HK-2 (cell line): Measurements from ENCODE around the gene L1CAM.

Source experiments
- DNase-seq: peaks from one replicate; pipeline ENCODE4 v3.0.0-alpha.2; 2018; ENCODE audit not compliant: unreplicated experiment

L1CAM gene

DNA sequence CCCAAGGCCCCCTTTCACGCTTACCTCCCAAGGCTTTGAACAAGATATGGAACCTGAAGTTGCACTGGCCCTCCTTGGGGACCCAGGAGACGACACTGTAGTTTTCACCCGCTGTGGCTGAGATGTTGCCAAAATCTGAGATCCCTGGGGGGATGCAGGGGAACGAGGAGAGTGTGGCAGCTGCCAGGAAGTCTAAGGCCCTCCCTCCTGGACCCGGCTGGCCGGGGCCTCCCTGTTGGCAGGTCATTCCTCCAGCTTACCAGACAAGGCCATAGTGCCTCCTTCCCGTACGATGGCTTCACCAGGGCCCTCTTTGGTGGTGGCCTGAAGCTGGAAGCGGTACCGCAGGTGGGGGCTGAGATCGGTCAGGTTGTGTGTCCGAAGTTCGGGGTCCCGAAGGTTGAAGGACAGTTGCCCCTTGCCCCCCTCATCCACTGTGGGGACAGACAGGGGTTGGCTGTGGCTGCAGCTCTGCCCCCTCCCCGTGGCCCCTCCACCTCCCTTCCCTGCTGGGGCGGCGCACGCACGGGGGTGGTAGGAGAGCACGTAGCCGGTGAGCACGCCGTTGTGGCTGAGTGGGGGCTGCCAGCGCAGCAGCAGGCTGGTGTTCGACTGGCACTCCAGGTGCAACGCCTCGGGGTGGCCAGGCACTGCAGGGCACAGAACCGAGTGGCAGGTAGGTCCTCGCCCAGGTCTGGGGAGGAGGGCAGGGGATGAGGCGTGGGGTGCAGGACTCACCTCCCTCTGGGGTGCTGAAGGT lies 21.2 kb downstream of the L1CAM start:
- DNase-seq = no peak

DNA sequence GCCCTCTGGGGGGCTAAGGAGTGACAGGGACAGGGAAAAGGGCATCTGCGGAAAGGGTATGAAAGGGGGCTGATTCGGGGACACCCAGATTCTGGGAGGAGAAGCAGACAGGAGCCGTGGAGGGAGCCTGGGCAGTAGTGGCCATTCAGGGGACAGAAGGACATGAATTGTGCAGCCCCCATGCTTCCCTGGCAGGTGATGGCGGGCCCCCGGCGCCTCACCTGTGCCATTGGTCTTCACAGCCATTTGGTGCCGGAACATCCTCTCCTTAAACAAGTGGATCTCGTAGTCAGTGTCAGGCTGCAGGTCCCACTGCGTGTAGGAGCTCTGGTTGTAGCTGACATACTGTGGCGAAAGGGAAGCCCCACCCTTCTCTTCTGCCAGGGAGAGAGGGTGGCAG lies 21.9 kb downstream of the L1CAM start:
- DNase-seq = no peak

DNA sequence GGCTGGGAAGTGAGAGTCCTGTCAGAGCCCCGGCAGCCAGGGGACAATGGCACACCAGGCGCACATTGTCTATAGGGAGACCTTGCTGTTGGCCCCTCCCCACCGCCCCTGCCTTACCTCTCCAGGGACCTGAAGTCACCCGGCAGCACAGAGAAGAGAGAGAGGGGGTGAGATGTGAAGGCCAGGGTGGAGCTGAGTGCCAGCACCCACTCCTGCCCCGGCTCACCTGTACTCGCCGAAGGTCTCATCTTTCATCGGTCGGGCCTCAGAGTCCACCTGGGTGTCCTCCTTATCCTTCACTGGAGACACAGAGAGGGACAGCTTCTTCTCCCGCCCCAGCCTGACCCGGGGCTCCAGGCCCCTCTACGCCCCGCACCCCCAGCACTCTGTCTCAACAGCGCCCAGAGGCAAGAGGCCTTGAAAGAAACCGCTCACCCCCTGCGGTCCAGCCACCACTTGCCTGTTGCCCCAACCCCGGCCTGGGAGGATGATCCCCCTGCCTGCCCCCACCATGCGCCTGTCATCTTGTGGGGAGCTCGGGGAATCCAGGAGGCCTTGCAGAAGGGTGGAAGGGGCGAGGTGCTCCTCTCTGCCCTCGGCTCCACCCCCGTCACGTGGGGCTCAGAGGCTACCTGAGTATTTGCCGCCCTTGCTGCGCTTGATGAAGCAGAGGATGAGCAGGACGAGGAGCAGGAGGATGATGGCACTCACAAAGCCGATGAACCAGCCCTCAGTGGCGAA lies 22.6 kb downstream of the L1CAM start:
- no peak for DNase-seq

DNA sequence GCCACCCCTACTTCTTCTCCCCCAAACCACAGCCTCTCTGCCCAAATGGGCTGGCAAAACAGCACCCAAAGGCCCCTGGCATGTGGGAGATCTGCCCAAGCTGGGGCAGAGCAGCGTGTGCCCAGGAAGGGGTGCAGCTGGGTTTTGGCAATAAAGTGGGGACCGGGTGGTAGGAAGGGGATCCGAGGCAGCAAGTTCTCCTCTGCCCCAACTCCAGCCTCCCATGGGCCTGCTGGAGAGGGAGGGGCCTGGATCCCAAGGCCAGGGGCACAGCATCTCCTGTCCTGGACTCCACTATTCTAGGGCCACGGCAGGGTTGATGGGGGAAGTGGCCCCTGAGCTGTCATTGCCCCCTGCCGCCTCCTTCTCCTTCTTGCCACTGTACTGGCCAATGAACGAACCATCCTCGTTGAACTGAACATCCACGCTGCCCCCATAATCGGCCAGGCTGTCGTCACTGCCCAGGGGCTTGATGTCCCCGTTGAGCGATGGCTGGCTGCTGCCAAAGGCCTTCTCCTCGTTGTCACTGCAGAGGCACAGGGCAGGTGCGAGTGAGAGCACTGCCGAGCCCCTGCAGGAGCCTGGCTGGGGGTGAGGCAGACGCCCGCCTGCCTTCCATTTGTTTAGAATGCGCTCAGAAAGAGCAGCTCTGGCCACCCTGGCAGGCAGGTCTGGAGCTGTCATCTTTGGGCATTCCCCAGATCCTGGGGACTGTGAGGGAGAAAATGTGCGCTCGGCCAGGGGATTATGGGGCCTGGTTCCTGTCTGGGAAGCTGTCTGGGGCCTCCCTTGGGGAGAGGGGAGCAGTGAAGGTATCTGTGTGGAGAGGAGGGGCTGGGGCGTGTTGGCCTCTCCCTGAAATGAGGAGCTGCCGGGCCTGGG lies 23.4 kb downstream of the L1CAM start:
- DNase-seq = no peak

DNA sequence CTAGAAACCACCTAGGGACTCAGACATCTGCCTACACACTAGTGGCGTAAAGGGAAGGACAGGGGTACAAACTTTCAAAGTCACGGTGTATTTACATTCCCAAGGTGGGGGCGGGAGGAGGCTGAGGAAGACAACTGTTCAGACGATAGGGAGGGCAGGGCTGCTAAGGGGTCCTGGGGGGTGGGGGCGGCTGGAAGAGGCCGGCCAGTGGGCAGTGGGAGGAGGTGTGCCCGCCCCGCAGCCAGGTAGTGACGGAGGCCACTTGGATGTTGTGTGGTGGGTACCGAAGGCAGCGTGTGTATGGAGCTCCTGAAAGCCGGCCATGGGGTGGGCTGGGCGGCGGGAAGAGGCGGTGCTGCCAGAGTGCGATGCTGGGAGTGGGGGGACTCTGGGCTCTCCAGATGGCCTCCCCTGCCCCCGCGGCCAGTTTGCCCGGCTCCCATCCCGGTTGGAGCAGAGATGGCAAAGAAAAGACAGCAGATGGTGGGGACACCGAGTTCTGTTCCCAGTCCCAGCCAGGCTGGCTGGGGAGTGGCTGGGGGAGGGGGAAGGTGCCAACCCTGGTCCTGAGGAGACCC lies 24.2 kb downstream of the L1CAM start:
- no peak for DNase-seq

DNA sequence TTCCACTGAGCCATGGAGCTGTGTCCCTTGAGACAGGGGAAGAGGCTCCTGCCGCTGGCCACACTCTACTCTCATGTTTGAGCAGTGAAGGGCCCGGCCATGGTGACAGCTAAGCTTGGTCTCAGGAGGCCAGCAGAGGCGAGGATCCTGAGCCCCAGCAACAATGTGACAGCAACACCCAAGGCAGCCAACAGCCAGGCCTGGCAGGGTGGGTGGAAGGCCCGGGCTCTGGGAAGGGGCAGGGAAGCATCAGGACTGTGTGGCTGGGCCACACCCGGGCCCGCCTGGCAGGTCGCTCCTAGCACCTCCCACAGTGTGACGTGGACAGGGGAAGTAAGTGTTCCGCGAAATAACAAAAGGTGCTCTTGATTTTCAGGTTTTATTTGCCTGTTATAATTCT lies 24.8 kb downstream of the L1CAM start:
- DNase-seq = no peak

DNA sequence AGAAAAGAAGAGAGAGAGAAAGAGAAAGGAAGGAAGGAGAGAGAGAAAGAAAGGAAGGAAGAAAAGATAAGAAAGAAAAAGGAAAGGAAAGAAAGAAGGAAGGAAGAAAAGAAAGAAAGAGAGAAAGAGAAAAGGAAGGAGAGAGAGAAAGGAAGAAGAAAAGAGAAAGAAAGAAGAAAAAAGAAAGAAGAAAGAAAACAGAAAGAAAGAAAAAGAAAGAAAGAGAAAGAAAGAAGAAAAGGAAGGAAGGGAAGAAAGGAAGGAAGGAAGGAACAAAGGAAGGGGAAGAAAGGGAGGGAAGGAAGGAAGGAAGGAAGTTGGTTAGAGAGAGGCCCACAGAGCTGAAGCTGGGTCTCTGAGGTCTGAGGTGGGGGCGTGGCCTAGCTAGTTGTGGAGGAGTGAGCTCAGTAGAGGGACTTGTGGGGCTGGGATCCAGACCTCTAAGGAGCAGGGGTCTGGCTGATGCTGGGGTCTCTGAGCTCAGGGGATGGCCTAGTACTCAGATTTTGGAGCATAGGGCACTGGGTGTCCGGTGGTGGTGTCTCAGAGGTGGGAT lies 28.5 kb downstream of the L1CAM start:
- DNase-seq = no peak

DNA sequence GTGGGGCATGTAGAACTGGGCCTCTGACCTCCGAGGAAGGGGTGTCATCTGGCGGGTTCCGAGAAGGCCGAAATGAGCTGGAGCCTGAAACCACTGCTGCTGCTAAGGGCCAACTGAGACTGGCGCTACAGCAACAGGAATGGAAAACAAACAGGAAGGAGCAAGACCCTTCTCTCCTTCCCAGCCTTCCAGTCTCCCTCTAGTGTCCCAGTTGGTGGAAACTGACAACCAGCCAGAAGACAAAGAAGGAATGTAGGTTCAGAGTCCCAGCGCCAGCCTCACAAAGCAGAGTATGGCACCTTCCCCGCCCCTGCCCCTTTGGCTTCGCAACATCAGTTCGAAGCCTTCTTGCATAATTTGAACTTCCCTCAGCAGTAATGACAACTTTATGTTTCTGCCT lies 31.3 kb downstream of the L1CAM start:
- DNase-seq = no peak

DNA sequence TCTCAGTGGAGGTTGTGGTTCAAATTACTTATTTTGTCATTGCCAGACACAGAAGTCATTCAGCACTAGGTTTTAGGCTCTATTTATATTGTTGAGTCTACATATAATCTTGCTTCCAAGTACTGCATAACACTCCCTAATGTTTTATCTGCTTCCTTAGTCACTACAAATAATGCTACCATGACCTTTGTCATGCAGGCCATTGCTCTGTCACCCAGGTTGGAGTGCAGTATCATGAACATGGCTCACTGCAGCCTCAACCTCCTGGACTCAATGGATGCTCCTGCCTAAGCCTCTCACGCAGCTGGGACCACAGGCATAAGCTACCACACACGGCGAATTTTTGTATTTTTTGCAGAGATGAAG lies 32.1 kb downstream of the L1CAM start:
- no peak for DNase-seq

DNA sequence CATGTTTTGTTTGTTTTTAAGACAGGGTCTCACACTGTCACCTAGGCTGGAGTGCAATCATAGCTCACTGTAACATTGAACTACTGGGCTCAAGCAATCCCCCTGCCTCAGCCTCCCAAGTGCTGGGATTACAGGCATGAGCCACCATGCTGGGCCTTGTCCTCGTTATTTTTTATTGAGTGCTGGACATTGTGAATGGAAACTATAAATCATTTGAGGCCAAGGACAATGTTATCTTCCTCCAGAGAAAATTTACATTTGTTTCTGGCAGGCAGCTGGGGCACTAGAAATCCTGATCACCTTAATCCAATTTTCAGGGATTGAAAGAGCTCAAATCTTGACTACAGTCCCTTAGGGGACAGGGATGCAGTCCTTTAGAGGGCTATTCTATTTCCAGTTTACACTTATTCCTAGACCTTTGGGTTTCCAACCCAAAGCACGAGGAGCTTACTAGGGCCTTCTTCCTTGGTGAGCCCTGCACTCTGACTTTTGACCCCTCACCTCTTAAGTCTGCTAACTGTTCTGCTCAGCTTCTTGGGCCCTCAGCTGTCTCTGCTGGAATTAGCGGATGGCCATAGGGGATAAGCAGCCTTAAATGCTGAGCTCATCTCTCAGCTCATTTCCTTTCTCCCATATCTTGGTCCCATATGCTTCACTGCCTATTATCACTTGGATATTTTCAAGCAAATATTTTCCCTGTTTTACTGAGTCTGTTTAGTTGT lies 32.6 kb downstream of the L1CAM start:
- no peak for DNase-seq

DNA sequence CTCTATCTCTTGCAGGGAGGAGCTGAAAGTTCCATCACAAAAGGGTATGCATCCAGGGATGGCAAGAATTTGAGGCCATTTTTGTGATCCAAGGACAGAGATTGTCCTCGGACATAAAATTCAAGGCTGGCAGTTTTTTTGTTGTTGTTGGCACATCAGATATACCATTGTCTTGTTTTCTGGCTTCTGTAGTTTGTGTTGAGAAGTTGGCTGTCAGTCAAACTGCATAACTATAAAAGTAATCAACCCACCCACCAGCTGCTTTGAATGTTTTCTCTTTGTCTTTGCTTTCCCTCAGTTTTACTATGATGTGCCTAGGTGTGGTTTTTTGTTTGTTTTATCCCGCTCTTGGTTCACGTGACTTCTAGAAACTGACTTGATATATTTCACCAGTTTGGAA lies 34.0 kb downstream of the L1CAM start:
- DNase-seq = no peak

DNA sequence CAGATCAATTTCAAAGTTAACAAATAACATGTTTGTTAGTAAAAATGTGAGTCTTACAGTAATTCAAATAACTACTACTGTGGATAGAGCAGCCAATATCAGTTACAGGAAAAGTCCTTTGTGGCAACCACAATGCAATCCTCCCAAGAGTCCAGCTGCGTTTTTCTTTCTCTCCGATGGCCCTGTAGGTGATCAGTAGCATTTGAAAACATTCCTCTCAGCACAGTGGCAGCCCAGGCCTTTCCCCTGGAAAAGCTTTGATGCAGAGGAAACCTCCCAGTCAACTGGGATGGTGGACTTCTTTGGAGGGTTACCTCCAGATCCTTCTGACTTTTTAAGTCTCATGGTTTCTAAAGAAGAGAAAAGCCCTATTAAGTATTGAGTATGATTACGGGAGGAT lies 37.6 kb downstream of the L1CAM start:
- no peak for DNase-seq

DNA sequence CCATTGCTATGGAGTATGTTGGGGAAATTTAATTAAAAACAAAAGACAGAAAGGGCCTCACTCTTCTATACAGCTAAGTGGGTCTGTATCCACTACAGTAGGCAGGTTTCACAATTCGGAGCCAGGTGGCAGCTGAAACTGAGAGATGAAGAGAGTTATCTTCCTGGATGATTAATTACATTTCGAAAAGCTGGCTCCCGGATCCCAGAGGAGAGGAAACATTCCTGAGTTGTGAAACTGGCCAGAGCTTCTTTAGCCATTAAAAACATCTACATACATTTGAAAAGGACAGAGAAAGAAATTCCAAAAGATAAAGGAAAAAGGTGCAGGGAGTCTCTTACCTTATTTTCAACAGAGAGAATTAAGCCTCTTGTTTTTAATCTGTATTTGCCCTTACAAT lies 40.1 kb downstream of the L1CAM start:
- no peak for DNase-seq

DNA sequence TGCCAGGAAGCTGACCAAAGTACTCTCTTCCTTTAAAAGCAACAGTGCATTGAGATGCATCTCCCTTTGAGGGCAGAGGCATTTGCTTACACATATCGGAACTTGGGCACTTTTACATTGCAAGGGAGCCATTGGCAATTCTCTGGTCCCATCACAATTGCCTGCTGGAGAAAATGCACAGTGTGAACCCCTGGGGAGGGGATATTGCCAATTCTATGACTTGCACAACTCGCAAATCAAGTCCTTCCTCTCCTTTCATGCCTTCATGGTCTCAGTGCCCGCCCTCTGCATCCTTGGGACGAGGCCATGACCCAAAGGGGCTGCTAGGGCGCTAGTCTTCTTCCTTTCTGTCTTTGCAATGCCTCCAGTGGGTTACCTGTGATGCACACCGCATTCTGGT lies 40.8 kb downstream of the L1CAM start:
- no peak for DNase-seq

DNA sequence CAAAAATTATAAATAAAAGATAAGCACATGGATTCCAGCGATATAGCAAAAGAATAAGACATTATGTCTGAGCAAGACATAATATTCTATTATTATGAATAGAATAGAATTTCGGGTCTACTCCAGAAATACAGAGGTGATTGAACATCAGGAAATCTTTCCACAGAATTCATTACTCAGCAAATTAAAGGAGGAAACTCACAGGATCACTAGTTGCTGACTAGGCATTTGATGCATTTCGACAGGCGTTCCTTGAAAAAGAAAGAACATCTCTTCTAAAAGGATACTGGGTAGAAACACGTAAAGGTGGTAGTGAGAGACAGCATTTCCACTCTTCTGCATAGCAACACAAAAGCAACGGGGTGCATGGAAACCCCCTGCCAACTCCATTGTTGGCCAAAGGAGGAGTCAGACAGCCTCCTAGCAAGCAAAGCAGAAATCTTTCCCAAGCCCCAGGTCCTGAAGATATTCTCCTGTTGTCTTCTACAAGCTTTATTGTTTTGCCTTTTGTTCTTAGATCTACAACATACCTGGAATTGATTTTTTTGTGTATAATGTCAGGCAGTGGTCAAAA lies 41.4 kb downstream of the L1CAM start:
- DNase-seq = no peak

DNA sequence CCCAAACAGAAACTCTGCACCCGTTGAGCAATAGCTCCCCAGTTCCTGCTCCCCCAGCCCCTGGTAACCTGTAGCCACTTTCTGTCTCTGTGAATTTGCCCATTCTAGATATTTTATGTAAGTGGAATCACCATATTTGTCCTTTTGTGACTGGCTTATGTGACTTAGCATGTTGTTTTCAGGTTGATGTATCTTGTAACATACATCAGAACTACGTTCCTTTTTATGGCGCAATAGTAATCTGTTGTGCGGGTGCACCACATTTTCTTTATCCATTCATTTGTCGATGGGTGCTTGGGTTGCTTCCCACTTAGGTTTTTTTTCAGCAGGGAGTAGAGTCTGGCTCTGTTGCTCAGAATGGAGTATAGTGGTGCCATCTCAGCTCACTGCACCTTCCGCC lies 49.1 kb downstream of the L1CAM start:
- no peak for DNase-seq

DNA sequence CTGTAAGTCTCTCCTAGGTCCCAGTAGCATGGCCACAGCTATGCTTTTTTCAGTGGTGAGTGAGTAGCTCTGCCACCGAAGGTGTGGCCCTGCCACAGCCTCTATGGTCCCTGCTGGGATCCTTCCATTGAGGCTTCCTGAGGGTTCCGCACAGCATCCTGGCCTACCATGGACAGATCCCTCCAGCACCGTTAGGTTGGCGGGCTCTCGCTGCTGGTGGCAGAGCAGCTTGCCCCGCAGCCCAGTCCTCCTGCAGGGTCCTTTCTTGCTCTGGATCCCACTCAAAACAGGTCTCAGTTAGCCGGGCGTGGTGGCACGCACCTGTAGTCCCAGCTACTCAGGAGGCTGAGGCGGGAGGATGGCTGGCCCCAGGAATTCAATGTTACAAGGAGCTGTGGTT lies 53.2 kb downstream of the L1CAM start:
- no peak for DNase-seq

DNA sequence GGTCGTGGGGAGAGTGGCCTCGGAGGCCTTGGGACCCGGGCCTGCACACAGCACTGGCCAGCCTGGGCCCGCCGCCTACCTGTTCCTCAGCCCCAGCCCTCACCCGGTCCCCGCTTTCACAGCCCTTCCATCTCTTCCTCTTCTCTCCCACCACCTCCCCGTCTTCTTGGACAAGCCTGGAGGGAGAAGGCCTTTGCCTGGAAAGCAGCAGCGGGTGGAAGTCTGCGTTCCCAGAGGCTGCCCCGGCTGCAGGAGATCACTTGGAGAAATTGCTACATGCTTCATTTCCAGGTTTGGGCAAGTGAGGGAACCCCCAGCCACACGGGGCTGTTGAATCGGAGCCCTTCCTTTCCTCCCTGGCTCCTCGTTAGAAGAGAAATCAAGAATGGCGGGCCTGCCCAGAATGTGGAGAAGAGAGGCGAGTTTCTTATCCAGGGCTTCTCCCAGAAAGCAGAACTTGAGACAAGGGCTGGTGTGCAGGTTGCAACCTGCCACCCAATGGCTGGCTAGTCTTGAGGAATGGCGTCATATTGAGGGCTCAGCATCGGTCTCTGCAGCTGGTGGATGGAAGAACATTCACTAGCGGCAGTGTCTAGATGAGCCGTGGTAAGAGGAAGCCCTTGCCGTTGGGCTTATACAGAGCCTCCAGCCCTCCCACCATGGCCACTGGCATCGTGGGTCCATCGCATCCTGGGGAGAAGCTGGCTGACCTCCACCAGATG lies 54.4 kb downstream of the L1CAM start:
- DNase-seq = no peak

DNA sequence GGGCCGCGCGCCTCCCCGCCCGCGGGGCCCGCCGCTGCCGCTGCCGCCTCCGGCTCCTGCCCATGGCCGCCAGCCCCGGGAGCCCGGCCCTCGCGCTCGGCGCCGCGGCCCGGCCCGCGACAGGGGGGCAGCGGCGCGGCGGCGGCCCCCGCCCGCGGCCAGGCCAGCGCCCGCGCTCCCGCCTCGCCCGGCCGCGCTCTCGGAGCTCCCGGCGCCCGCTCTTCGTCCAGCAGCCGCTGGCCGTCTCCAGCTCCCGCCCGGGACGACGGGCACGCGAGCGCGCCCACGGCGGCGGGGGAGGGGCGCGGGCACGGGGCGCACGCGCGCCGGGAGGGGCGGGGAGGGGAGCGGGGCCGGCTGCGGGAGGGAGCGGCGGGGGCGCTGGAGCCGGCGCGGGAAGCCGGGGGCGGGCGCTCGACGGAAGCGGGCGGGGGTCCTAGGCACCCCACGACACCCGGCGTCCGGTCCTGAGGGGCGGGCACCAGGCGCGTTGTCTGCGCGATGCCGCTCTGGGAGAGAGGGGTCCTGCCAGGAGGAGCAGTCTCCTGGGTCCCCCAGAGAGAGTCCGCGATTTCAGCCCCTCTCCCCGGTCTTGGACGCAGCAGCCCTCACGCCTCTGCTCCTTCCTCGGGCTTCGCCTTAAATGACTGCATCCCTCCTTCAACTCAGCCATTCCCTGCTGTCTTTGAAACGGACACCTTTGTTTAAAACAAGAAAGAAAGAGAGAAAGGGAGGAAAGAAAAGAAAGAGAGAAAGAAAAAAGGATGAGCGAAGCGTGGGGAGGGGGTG lies 55.1 kb downstream of the L1CAM start:
- DNase-seq = no peak
